DMS 273 (cell line): ENCODE measurements around the gene SMARCAD1.

Source experiments
- DNase-seq: peaks from one replicate; lab custom pipeline; 2025; ENCODE audit not compliant: unreplicated experiment; lab: John Stamatoyannopoulos, UW

SMARCAD1 gene, protein sequence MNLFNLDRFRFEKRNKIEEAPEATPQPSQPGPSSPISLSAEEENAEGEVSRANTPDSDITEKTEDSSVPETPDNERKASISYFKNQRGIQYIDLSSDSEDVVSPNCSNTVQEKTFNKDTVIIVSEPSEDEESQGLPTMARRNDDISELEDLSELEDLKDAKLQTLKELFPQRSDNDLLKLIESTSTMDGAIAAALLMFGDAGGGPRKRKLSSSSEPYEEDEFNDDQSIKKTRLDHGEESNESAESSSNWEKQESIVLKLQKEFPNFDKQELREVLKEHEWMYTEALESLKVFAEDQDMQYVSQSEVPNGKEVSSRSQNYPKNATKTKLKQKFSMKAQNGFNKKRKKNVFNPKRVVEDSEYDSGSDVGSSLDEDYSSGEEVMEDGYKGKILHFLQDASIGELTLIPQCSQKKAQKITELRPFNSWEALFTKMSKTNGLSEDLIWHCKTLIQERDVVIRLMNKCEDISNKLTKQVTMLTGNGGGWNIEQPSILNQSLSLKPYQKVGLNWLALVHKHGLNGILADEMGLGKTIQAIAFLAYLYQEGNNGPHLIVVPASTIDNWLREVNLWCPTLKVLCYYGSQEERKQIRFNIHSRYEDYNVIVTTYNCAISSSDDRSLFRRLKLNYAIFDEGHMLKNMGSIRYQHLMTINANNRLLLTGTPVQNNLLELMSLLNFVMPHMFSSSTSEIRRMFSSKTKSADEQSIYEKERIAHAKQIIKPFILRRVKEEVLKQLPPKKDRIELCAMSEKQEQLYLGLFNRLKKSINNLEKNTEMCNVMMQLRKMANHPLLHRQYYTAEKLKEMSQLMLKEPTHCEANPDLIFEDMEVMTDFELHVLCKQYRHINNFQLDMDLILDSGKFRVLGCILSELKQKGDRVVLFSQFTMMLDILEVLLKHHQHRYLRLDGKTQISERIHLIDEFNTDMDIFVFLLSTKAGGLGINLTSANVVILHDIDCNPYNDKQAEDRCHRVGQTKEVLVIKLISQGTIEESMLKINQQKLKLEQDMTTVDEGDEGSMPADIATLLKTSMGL

DNA sequence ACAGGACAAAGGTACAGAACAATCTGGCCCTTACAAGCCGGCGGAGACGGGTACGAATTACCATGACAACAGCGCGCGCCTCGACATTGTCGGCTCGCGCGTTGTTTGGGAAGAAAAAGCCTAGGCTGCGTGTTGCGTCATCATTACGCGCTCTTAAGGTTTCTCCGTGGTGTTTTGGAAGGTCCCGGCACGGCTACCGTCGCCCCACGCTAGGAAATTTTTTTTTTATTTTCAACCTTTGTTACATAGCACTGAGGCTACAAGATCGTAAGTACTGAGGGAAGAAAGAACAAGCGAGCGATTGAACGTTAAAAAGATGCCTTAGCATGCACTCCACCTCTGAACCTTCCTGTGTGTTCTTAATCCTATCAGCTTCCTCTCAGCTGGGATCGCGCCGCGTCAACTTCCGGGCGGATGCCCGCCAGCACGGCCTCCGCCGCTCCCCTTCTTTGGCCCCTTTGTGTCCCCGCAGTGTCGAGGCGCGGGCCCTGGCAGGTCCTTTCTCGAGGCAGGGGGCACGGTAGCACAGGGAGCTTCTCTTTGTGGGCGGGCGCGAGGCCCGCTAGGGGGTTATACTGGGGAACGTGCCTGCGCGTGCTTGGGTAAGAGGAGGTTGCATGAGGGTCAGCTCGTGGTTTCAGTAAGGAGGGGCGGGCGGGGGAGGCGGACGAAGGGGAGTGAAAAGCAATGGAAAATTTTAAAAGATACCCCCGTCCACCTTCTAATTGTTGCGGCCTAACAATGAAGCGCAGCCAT is at the start of gene SMARCAD1:
Gene SMARCAD1 (plus strand): TSS at position 397 of the 756 bp plus-strand sequence. CDS start 530 bp downstream, outside the sequence.
- DNase-seq, result peak; percentile 97

DNA sequence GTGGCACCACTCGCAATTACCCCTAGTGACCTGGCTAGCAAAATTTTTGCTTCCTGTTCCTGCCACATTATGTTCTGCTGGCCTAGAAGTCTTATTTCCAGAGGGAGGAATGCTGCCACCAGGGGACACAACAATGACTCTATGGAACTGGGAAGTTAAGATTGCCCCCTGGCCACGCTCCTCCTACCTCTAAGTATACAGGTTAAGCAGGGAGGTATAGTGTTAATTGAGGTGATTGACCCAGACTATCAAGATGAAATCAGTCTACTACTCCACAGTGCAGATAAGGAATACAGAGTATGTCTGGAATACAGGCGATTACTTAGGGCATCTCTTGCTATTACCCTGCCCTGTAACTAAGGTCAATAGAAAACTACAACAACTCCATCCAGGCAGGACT is 48.8 kb upstream of the SMARCAD1 start:
- DNase-seq, result no peak

DNA sequence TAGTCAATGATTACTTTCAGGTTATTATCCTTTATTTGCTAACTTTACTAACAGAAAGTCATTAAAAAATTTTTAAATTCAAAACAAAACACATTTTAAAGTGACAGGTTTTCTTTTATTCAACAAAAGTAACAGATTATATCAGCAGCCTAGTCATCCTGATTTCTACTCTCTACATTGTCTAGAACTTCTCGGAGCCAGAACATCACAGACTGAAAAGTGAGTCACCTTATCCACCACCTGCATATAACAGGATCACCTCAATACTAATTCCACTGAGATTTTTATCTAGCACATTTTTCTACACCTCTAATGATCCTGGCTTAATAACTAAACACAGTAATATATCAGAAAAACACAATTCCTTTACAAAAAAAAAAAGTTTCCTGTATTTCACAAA is 47.9 kb upstream of the SMARCAD1 start:
- DNase-seq, result no peak

DNA sequence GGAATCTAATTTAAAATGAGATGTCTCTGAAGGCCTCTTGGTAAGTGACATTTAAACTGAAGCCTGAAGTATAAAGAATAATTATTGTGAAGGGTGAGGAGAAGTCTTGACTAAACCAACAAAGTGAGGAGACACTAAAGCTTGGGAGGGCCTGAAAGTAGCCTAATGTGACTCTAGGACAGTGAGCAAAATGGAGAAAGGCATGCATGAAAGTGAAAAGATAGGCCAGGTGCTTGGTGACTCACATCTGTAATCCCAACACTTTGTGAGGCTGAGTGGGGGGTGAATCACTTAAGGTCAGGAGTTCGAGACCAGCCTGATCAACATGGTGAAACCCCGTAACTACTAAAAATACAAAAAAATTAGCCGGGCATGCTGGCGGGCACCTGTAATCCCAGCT is 46.9 kb upstream of the SMARCAD1 start:
- DNase-seq, result no peak

DNA sequence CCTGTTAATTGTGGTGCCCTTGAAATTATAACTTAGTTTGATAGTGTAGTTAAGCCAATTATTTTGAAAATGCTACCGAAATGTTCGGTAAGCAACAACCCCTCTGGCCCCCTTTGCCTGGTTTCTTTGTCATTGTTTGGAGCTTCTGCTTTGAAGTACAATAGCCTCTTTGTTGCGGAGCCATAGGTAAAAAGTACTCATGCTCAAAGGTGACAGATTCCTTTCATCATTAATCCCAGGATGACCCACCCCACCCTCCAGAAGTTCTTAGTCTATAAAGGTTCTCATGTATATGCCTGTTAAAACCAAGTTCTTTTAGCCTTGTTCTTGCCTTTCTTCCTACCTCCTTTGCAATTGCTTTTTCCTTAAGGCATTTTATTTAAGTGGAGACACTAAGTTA is 42.4 kb upstream of the SMARCAD1 start:
- no peak for DNase-seq

DNA sequence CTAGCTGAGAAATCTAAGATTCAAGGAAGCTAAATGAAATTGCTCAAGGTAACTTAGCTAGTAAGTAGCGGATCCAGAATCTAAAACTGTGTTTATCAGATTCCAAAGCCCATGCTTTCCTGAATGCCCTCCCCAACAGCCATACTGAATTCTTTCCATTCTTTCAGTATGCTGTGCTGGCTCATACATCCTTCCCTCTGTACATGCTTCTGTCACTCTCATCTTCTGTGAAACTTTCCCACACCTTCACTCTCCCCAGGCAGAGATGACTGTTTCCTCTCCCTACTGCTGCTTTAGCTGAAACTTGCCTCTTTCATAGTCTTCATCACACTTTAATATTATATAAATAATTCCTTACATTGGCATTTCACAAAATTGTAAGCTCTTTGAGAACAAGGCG is 39.3 kb upstream of the SMARCAD1 start:
- DNase-seq, result no peak

DNA sequence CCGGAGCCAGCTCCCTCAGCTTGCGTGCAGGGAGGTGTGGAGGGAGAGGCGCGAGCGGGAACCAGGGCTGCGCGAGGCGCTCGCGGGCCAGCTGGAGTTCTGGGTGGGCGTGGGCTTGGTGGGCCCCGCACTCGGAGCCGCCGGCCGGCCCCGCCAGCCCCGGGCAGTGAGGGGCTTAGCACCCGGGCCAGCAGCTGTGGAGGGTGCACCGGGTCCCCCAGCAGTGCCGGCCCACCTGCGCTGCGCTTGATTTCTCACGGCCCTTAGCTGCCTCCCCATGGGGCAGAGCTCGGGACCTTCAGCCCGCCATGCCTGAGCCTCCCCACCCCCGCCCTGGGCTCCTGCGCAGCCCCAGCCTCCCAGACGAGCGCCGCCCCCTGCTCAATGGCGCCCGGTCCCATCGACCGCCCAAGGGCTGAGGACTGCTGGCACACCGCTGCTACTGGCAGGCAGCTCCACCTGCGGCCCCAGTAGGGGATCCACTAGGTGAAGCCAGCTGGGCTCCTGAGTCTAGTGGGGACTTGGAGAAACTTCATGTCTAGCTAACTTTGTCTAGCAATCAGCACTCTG is 37.8 kb upstream of the SMARCAD1 start:
- no peak for DNase-seq

DNA sequence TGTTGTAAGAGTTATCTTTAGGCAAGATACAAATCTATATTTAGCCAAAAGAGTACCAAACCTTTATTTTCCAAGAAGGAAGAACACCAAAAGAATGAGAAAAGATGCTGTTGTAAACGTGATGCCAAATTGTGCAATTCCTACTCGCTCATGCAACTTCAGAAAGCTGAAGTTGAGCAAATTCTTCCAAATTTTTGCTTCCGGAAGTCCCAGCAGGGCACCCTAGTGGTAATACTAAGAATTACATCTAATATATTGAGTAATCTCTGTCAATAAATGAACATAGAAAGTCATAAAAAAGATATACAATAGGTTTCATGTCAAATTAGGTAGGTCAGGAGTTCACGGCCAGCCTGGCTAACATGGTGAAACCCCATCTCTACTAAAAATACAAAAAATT is 36.0 kb upstream of the SMARCAD1 start:
- no peak for DNase-seq

DNA sequence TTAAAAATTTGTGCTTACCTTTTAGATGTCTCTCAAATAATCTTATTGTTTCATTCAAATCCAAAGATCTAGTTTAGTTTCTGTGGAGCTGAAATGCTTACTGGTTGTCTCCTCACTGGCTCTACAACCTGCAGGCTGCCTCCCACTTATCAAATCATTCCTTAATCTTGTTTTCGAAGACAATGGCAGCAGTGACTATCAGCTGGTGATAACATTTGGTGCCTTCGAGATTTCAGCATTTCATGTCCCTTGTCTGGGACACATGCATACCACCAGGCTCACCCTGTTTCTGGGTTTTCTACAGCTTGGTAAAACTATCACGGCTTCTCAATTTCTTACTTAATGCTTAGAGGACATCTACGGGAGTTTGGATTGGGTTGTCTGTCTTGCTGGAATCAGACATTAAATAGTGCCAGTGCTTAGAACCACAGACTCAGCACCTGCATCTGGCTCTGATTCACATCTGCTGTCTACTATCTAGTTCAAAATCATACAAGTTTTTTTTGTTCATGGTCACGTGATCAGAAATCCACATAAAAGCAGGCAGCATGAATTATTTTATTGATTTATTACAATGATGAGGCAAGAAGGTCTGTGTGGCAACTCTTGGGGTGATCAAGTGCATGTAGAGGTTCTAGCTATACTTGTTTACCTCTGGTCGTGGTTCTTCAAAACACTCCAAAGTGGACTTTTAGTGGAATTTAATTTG is 32.0 kb upstream of the SMARCAD1 start:
- DNase-seq, result no peak

DNA sequence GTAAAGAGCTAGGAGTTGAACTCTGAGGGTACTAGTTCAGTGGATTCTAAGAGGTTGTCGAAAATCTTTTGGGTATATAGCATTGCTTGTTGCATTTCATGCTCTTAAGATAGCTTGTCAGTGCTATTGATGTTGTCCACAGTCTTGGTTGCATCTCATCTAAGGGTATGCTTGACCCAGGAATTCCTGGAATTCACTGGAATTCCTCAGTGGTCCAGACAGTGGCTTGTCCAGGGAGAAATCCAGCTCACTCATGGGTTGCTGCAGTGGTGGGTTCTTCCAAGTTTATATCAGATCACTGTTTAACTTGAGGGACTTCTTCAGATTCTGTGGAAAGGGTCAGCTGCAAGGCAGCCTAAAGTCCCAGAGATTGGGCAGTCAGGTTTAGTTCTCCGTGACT is 29.8 kb upstream of the SMARCAD1 start:
- DNase-seq, result no peak

DNA sequence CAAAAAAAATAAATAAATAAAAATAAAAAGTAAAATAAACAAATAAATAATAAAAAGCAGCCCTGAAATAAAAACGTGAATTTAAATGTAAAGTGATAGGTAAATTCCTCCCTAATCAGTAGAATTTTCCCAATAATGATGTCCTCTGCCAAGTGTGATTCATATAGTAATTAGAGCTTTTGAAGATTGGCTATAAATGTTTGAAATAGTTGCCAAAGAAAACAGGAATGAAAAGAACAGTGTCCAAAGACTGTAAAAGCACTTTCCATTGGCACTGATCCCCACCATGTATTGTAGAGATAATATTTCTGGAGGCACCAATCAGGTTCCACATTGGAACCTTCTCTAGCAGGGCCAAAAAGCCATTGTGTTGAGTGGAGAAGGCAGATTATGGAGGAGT is 25.9 kb upstream of the SMARCAD1 start:
- DNase-seq, result no peak

DNA sequence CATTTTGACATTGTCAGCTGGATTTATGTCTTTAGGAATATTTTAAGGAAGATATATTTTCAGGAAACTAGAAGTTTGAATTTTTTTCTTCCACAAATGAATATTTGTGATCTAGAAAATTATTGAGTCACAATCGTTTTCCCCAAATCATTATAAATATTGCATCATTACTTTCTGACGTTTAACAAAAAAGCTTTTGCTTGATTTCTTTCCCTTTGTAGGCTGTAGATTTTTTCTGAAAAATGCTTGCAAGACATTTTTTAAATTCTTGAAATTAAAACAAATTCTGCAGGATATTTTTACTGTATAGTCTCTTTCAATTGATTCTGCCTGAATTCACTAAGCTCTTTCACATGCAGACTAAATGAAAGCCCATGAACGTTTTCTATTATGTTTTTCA is 4.9 kb upstream of the SMARCAD1 start:
- no peak for DNase-seq

DNA sequence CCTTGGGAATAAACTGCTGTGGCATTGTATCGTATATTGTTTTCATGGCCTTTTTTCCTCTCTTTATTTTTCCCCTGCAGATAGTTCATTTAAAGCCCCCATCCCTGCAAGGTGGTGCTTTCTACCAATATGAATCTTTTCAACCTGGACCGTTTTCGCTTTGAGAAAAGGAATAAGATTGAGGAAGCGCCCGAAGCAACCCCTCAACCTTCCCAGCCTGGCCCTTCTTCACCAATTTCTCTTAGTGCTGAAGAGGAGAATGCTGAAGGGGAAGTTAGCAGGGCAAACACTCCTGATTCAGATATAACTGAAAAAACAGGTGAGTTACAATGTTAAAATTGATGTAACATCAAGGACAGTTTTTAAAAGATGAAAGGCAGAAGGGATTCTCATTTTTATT is 601 bp downstream of the SMARCAD1 start:
- DNase-seq, result no peak

DNA sequence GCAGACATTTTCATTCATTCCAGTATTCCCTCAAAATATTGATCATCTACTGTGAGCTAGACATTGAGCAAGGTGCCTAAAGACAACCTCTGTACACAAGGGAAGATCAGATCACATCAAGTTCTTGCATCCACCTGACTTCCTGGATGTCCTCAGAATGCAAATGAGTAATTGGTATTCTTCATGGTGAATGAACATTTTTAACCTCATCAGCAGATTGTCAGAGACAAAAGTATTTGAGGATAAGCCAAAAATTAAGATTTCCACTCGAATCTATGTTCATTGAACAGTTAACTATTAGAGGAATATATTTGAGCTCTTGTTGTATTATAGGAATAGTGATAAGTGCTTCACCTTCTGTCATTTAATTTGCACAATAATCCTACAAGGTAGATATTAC is 1.3 kb downstream of the SMARCAD1 start:
- no peak for DNase-seq

DNA sequence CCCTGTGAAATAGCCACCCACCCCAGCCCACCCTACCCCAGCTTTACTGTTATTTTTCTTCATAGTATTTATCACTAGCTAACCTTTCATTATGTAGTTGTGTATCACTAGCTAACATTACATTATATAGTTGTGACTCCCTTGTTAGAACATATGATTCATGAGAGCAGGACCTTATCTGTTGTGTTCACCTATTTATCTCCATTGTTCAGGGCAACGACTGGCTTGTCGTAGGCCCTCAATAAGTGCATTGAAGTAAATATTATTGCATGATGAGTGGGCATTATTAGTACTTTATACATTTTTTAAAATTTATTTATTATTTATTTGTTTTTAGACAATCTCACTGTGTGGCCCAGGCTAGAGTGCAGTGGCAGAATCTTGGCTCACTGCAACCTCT is 4.2 kb downstream of the SMARCAD1 start:
- no peak for DNase-seq

DNA sequence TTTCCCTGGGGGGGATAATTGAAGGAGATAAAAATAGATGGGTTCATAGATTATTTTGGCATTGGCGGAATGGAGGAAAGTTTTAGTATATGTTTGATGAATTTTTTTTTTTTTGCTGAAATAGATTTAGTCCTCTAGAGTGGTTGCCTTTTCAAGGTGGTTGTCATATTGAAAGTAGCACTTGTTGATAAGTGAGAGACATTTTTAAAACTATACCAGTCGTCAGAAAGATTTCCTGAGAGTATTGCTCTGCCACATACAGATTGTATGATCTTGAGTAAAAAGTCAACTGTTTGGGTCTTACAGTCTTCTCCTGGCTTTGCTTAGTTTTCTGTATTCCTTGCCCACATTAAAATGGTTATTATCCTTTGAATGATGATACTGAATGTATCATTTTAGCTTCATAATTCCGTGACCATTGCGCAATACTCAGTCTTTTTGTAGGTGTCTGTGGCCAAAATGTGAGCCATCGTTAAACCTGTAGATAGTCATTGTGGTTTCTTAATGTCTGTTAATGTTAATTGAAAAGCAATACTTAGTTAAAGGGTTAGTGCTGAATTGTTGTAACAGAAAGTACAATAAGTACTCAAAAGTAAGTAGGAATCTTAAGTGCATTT is 7.1 kb downstream of the SMARCAD1 start:
- no peak for DNase-seq

DNA sequence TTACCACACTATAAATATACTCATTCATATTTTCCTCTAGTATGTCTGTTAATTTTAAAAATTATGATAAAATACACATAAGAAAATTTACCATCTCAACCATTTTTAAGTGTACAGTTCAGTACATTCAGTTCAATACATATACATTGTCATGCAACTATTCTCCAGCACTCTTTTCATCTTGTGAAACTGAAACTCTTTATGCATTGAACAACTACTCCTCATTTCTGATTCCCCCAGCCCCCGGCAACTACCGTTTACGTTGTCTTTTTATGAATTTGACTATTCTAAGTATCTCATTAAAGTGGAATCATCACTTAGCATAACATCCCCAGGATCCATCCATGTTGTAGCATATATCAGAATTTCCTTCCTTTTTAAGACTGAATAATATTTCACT is 8.7 kb downstream of the SMARCAD1 start:
- no peak for DNase-seq

DNA sequence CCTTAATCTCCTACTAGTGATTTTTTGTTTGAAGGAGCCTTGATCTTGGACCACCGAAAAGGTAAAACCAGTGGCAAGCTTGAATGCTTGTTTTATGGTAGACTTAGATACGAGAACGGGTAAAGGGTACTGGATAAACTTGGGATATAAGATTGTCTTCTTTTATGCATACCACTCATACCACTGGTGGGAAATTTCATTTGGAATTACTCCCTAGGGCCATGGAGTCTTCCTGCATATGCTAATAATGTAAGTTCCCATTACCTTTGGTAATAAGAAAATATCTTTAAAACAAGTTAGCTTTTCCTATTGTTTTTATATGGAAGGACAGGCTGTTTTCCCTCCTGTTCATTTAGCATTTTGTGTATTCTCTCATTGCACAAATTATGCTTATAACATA is 11.7 kb downstream of the SMARCAD1 start:
- DNase-seq, result no peak

DNA sequence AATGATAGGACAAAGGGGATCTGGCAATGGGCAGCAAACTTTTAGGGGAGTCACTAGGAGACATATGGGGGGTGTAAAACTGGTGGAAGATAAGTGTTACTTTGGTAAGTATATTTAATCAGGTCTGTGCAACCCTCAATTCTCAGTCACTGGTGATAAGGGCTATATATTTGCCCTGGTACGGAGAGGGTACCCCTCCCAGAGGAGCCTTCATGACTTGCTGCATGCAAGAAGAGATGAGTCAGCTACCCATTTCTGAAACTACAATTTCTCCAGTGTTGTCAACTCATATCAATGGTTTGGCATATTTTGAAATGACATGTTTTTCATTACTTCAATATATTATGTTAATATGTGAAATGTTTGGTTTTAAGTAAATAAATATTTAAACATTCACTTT is 14.3 kb downstream of the SMARCAD1 start:
- DNase-seq, result no peak

DNA sequence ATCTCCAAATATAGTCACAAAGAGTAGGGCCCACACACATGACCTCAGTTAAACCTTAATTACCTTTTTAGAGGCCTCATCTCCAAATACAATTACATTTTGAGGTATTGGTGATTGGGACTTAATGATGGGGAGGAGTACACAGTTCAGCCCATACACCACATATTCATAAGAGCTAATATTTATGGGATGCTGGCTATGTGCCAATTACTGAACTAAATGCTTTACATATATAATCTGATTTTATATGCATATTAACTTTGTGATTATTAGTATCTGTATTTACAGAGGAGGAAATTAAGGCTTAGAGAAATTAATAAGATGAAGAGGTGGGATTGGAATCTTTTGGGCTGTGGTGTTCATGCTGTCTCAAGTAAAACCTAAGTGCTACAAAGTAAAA is 17.8 kb downstream of the SMARCAD1 start:
- no peak for DNase-seq
